IPS-18c (cell line): Measurements from ENCODE around the gene CTNNA3.

Experiments
- H3K4me3 ChIP-seq: 2 replicates; pipeline ENCODE4 v1.7.0; 2013; ENCODE audit warnings: low read depth, mild to moderate bottlenecking, low read length, moderate library complexity; ENCODE audit not compliant: insufficient read depth
- H3K9me3 ChIP-seq: one replicate; pipeline ENCODE4 v1.6.1; 2013; ENCODE audit warnings: mild to moderate bottlenecking, low read length, moderate library complexity; ENCODE audit not compliant: control insufficient read depth, insufficient read depth

The CTNNA3 gene

DNA sequence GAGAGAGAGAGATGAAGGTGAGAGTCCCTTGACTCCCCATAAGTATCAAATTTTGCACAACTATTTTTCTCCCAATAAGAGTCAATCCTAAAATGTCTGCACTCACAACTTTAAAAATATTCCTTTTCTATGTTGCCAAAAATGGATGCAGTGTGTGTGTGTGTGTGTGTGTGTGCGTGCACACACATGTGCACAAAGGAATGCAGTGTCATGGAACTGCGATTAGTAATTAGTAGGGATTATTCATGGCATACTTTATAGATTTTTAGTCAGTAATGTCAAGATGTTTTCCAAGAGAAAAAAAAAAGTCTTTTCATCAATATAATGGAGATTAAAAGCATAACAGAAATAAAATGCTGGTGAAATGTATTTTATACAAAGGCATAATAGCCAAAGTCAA, 949.3 kb downstream of the CTNNA3 start:
- no peaks in the 10 kb centered on the region for H3K9me3 ChIP-seq
- H3K4me3 ChIP-seq = no peak overlapping the region

DNA sequence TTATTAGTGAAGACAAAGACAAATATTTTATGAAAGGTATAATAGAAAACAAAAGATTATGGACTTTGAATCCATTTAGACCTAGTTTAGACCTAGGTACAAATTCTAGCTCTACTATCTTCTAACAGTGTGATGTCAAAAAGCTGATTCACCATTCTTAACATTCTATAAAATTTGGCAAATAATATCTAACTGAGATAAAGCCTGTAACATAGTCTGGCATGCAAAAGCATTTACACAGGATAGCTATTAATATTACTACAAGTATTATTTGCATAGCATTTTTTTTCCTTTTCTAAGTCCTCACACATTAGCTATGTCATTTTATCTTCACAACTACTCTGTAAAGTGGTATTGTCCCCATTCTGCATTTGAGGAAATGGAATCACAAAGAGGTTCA, 949.7 kb downstream of the CTNNA3 start:
- Histone ChIP-seq H3K4me3 (no peak overlapping the region), H3K9me3 (no peaks in the 10 kb centered on the region)

DNA sequence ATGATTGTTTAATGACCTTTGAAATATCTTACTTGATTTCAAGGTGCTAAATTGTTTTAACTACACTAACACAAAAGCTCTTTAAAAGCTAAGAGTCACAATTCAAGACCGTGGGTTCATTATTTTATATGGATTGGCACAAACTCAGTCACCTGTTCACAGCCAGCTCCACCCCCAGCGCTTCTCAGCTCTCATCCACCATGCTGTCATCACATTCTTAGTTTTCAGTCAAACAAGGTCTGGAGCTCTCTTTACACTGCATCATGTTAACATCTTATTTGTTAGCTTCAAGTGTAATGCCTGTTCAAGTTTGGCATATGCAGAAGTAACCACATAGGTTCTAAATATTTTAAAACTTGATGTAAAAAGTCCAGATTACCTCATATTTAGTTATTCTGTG, 951.1 kb downstream of the CTNNA3 start:
- Histone ChIP-seq H3K9me3 (no peaks in the 10 kb centered on the region), H3K4me3 (no peak overlapping the region)

DNA sequence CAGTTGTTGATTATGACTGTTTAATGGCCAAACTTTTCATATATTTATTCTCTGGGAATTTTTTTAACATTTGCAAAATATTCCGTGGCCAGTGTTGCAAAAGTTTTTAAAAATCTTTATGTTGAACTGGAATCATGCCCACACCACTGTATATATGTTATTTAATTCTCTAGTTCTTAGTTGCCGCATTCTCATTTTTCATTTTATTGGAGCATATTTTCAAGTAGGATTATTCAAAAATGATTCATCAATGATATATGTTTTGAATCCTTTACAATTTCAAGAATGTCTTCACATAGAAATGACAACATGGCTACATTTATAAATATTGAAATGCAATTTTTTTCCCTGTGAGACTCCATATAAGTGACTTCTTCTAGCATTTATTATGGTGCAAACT, 958.8 kb downstream of the CTNNA3 start:
- H3K4me3 ChIP-seq = no peak overlapping the region
- H3K9me3 ChIP-seq = no peaks in the 10 kb centered on the region

DNA sequence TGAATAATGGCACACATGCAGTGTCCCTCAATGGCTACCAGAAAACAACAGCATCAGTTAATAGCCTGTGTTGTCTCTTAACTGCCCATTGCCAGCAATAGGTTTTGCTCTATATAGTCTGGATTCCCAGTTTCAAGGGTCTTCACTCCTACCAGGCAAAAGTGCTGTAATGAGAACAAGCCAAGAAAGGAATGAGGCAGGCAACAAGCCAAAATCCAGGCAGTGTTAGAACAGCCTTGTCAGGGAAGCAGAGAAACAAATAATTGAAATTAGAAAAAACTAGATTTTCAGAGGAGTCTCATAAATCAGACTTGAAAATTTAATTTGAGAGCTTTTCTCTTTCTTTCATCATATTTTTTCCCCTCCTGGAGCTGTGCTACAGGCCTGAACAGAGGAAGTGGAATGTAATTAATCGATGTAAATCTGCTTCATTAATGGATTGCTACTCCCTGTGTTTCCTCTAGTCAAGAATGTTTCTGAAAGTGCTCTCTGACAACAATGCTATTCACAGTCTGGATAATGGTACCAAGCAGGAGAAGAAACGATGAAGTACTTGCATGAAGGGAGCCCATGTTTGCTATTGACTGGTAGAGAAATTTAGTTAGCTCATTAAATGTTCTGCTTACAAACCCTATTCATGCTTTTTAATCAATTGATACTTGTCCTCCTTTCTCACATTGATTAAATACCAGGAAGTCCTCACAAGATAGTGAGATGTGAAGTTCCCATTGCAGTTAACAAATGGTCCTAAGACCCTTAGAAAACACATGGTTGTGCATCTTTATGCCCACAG, 972.2 kb downstream of the CTNNA3 start:
- Histone ChIP-seq H3K4me3 (no peak overlapping the region), H3K9me3 (no peaks in the 10 kb centered on the region)

DNA sequence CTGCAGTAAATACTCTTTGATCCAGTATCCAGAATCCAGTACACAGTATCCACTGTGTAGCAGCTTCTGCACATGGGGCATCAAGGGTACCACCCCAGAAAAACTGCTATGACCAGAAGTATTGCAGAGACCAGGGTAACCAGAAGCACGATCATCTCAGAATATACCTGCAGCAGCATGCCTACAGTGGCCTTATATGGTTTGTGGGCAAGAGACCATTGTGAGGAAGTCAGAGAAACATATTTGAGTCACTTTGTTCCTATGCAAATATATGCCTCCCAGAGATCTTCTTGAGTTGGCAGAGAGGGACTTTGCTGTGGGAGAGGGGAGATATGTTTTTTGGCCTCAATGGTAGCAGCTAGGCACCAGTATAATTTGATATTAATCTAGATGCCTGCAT, 976.5 kb downstream of the CTNNA3 start:
- Histone ChIP-seq H3K4me3 (no peak overlapping the region), H3K9me3 (no peaks in the 10 kb centered on the region)

DNA sequence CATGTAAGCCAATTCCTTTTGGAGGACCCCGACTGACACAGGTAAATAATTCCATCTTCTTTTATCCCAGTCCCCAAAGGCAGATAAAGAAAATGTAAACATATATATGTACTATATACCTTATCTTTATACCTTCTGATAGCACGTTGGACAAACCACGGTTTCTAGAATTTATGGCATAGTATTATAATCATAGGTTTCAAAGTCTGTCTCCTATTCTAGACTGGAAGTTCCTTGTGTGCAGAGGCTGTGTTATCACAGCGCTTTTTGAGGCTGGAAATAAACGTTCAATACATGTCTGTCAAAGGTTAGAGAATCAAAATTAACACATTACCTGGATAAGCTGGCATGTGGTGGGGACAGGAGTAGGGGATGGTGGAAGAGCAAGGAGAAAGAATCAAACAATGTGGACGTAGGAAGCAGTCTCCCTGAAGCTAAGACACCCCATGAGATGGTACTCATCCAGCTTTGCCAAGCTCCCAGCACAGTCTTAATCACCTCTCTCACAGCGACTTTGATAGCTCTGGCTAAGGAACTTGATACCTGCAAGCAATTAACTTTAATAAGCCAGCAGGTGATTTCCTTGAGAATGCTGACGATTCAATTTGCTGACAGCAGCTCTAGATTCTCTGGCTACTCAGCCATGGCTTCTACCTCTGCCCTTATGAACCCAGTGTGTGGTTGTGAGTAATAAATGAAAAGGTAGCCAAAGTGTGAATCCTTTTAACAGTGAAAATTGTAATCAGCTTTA, 978.6 kb downstream of the CTNNA3 start:
- Histone ChIP-seq H3K4me3 (no peak overlapping the region), H3K9me3 (no peaks in the 10 kb centered on the region)

DNA sequence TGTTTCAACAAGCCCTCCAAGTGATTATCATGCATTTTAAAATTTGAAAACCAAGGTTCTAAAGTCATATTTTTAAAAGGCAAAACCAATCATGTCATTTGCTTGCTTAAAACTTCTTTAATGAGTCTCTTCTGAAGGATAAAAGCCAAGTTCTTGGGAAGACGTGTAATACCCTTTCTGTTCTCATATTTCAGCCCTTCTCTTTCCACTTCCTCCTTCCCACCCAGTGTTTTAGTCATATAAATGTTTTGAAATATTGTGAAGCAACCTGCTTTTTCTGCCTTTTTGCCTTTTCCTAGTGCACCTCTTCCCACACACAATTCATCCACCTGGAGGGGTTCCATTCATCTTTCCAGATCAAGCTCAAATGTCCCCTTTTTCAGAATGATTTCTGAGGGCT, 981.3 kb downstream of the CTNNA3 start:
- no peaks in the 10 kb centered on the region for H3K9me3 ChIP-seq

DNA sequence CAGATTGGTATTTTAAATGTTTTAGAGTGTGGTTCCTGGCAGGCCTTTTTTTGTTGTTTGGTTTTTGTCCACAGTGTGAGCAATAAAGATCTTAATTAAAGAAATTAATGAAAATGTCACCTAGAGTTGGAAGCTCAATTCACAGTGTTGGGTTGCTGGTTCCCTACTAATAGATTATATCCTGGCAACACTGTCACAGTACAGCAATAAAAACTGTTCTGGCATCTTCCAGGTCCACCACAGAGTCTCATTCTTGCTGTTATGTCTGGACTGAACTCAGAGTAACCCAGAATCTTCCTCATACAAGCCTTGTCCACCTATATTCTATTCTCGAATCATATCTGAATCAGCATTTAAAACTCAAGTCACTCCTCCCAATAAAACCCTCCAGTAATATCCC, 982.6 kb downstream of the CTNNA3 start:
- Histone ChIP-seq H3K4me3 (no peak overlapping the region), H3K9me3 (no peaks in the 10 kb centered on the region)

More for the DNA sequence above, 981.3 kb downstream of the CTNNA3 start:
- no peak overlapping the region for H3K4me3 ChIP-seq

DNA sequence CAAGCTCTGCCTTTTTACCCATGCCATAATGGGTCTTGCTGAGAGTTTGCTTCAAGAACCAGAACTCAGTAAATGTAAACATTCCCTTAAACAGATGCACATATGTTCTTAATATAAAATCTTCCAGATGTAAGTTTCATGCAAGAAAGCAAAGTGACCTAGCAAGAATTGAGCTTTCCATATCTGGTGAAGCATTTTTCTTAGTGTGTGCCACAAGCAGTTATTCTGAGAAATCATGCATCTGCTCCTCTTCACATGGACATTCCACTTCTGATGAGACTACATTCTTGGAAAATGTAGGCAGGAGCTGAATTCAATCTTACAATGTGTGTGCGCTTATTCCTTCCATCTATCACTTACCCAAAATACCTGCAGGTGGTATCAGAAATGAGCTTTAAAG, 997.9 kb downstream of the CTNNA3 start:
- Histone ChIP-seq H3K9me3 (no peaks in the 10 kb centered on the region), H3K4me3 (no peak overlapping the region)

DNA sequence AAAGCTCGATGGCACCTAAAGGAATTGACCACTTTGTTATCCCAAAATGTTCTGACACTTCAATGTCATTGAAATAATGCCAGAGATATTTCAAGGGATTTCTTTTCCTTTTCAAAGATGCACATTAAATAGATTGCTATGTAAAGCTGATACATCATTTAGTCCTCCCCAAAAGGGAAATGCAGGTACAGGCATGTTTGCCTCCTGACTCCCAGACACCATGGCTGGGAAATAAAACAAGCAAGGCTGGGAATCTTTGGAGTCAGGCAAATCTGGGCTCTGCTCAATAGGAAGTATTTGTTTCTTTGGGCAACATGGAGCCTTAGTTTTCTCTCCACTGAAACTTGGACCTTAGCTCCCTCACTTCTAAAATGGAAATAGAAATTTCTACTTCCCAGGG, 1000.9 kb downstream of the CTNNA3 start:
- Histone ChIP-seq H3K4me3 (no peak overlapping the region), H3K9me3 (no peaks in the 10 kb centered on the region)

DNA sequence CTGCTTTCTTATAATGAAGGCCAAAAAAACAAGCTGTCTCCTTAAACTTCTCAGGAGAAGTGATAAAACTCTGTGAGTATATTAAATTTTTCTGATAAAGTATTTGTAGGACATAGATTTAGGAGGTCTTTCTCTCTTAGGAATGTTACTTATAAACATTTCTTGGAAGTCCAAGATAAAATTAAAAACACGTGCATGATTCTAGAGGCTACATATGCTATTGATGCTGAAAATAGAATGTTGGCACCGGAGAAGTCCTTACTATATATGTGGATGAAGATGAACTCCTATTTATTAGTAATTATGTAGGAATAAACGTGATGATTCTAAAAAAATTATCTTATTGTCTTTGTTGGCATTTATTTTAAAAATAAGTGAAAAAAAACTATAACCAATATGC, 1011.4 kb downstream of the CTNNA3 start:
- H3K9me3 ChIP-seq = peaks cover 2% of the 10 kb centered on the region
- H3K4me3 ChIP-seq = no peak overlapping the region

DNA sequence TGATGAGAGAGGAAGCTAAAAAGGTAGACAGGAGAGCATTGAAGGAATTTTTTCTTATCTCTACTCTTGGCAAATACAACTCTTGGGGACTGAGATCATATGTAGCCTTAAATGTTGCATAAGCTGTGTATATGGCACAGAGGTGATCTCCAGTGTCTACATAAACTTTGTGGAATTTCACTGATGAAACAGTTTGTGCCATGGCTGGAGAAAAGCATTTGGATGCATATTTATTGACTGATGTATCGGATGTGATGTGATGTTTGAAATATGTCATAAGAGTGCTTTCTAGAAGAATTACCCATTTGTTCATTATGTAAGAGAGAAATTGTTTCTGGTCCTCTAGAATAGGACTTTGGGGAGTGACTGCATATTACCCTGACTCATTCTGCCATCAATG, 1015.1 kb downstream of the CTNNA3 start:
- no peak overlapping the region for H3K4me3 ChIP-seq
- no peaks in the 10 kb centered on the region for H3K9me3 ChIP-seq

DNA sequence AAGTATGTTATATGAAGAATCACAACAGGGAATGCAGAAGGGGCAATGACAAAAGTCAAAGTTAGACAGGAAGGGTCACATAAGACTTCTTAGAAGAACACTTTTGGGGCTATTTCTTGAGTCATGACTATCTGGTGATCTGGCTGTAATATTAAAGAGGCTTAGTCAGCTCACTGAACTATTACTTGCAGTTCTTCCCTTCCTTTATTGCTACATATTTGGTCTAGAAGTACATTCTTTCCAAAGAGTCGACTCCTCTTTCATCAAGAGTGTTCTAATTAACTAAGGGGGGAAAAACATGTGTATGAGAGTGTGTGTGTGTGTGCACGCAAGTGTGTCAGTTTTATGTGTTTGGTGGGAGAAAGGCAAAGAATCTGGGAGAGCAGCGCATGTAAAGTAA, 1017.5 kb downstream of the CTNNA3 start:
- no peaks in the 10 kb centered on the region for H3K9me3 ChIP-seq
- H3K4me3 ChIP-seq = no peak overlapping the region

DNA sequence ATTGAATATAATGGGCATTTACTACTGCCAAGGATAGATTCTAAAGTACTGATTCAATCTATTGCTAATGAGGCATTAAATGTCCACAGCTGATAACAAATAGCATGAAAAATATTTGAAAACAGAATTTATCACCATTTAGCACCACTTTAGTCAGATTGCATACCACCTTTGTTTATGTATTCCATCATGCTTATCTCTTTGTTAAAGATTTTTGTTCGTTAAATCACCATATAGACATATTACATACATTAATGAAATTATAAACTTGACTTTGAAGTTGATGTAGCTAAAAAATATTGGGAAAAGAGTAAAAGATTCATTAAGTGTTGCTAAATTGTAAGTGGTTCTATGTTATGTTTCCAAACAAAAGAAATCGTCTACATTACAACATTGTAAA, 1022.9 kb downstream of the CTNNA3 start:
- Histone ChIP-seq H3K4me3 (no peak overlapping the region), H3K9me3 (no peaks in the 10 kb centered on the region)

DNA sequence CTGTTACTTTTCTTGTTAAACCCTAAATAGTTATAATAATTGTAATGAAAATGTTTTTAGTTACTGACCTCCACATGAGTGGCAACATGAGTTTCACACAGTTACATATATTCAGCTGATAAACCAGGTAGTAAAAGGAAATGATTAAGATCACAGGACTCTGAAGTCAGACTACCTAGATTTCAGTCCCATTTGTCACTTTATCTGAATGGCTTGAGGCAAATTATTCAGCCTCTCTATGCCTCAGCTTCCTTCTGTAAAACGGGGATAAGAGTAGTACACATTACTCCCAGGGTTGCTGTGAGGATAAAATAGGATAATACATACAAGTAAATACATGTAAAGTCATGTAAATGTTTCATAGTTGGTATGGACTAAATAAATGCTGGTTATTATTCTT, 1024.4 kb downstream of the CTNNA3 start:
- Histone ChIP-seq H3K9me3 (no peaks in the 10 kb centered on the region), H3K4me3 (no peak overlapping the region)

DNA sequence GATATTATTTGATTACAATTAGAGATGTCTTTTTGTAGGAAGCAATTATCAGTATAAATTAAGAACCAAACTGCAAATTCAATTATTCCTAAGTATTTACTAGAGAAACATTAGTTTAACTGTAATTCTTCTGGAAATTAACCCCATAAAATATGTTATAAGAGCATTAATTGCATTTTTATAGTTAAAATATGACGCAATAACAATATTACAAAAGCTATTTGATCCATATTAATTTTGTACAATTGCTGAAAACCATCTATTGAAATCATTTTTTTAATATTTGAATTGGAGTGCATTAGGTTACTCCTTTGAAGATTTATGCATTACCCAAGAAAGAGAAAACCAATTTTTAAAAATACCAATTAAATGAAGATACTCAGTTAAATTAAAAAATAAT, 1024.9 kb downstream of the CTNNA3 start:
- Histone ChIP-seq H3K4me3 (no peak overlapping the region), H3K9me3 (no peaks in the 10 kb centered on the region)

DNA sequence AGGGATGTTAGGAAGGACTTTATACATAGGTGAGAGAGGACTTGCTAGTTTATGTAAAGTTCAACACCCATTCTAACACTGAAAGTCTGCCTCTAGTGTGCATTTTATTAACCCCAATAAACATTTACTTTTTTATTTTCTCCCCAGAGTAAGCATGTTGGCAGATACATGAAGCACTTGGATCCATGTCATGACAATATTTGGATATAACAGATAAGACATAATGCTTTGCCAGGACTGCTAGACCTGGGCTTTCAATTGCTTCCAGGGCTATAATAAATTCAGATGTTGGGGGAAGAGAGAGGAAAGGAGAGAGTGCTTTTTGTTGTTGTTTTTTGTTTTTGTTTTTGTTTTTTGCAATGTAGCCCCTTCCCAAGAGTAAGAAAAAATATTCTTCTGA, 1039.5 kb downstream of the CTNNA3 start:
- Histone ChIP-seq H3K9me3 (peaks cover 4% of the 10 kb centered on the region), H3K4me3 (no peak overlapping the region)
